K562 (cell line): ENCODE data around the gene SQOR. TPM values are rescaled to one million over a fixed set of nuclear protein-coding genes. Genes with fewer than 3 reads are reported as not detected.

ENCODE experiments used
- ATAC-seq: fragments of 200-7000 bp; cut with Tn5 transposase; 3 replicates; pipeline ENCODE4 v1.9.1; 2020; ENCODE audit warnings: moderate library complexity
- BruUV-seq: library from RNA; stranded (reverse); fragments of 400-500 nt; replicated peaks from 2 replicates; lab custom pipeline; 2021; lab: Mats Ljungman, UMichigan
- CTCF ChIA-PET: fragments of 300-600 bp; formaldehyde crosslinking; extraction: SDS; loops from one replicate; lab custom pipeline; 2021; ENCODE audit warnings: low intra/inter-chr PET ratio; lab: Yijun Ruan, JAX
- POLR2A ChIA-PET: fragments of 300-600, 350-650 bp; sonication (Branson Sonifier 250); formaldehyde crosslinking; extraction: SDS; loops from one replicate; lab custom pipeline; 2021; ENCODE audit warnings: antibody characterized with exemption, inconsistent platforms; lab: Yijun Ruan, JAX
- DNase-seq, 4 experiments: peaks; one replicate each; pipeline versions ENCODE4 v3.0.0 to v3.0.0-alpha.2; 2011 to 2018; ENCODE audit warnings: low spot score in 3 of 4, mixed read lengths in 3 of 4; ENCODE audit errors: extremely low read depth in 1 of 4
- FAIRE-seq: peaks from 2 replicates; lab custom pipeline; 2011; peaks lifted over from hg19 to GRCh38; lab: Jason Lieb, UNC
- H2AFZ ChIP-seq: 2 replicates; pipeline ENCODE4 v1.6.0; 2011; ENCODE audit warnings: low read depth, low read length, control low read depth, inconsistent platforms
- H3K27ac ChIP-seq: fragments of 200-600 bp; 3 replicates; pipeline ENCODE4 v1.8.0; 2011; ENCODE audit warnings: low read depth, mild to moderate bottlenecking, control low read depth, inconsistent platforms, low read length, moderate library complexity, mixed read lengths; ENCODE audit errors: extremely low read depth
- H3K27me3 ChIP-seq, 2 experiments: fragments of 300-600 bp in 1 of 2; 2 replicates in 1 of 2; 3 replicates in 1 of 2; pipeline versions ENCODE4 v1.6.0 to v1.8.0; 2011; ENCODE audit warnings: inconsistent platforms in 2 of 2, low read length in 2 of 2, mild to moderate bottlenecking in 1 of 2, mixed read lengths in 1 of 2, moderate library complexity in 1 of 2; ENCODE audit not compliant: control insufficient read depth in 2 of 2, insufficient read depth in 2 of 2
- H3K36me3 ChIP-seq: fragments of 300-600 bp; 3 replicates; pipeline ENCODE4 v1.8.0; 2011; ENCODE audit warnings: mild to moderate bottlenecking, low read length, inconsistent platforms; ENCODE audit not compliant: control insufficient read depth, insufficient read depth
- H3K4me1 ChIP-seq, 2 experiments: fragments of 200-600 bp in 1 of 2; replicated peaks in 1 of 2; 2 replicates in 1 of 2; 3 replicates in 1 of 2; pipeline versions ENCODE4 v1.5.1 to v1.8.0; 2011; ENCODE audit warnings: inconsistent platforms in 2 of 2, low read length in 2 of 2, mild to moderate bottlenecking in 1 of 2, mixed read lengths in 1 of 2, moderate library complexity in 1 of 2; ENCODE audit not compliant: control insufficient read depth in 2 of 2, insufficient read depth in 2 of 2
- H3K4me2 ChIP-seq: 2 replicates; pipeline ENCODE4 v1.6.1; 2011; ENCODE audit warnings: low read length, control low read depth, inconsistent platforms, mixed read lengths; ENCODE audit not compliant: insufficient read depth
- H3K4me3 ChIP-seq: fragments of 200-600 bp; sonication (generic), shearing (Covaris generic); 2 replicates; pipeline ENCODE4 v1.5.1; 2016; ENCODE audit warnings: control low read depth, inconsistent platforms
- H3K79me2 ChIP-seq: fragments of 200-600 bp; 3 replicates; pipeline ENCODE4 v1.8.0; 2011; ENCODE audit warnings: low read length, inconsistent platforms; ENCODE audit not compliant: control insufficient read depth, insufficient read depth
- H3K9ac ChIP-seq, 2 experiments: 2 replicates each; pipeline versions ENCODE4 v1.6.0 to v1.6.1; 2011; ENCODE audit warnings: low read depth in 2 of 2, low read length in 2 of 2, control low read depth in 1 of 2, inconsistent platforms in 1 of 2, mild to moderate bottlenecking in 1 of 2, mixed read lengths in 1 of 2; ENCODE audit not compliant: insufficient read depth in 1 of 2
- H3K9me1 ChIP-seq: one replicate; pipeline ENCODE4 v1.6.0; 2011; ENCODE audit warnings: inconsistent platforms, mild to moderate bottlenecking, low read length, moderate library complexity; ENCODE audit not compliant: control insufficient read depth, insufficient read depth
- H3K9me3 ChIP-seq: replicated peaks from 2 replicates; pipeline ENCODE4 v1.5.1; 2011; ENCODE audit warnings: low read depth, low read length, inconsistent platforms; ENCODE audit not compliant: control insufficient read depth, insufficient read depth
- H4K20me1 ChIP-seq: replicated peaks from 2 replicates; pipeline ENCODE4 v1.6.1; 2011; ENCODE audit warnings: low read length, inconsistent platforms, mixed read lengths; ENCODE audit not compliant: control insufficient read depth, insufficient read depth
- JUNB ChIP-seq: fragments of 450-650 bp; formaldehyde crosslinking; conservative IDR thresholded peaks from 2 replicates; pipeline ENCODE4 v1.4.0; 2020; ENCODE audit warnings: mild to moderate bottlenecking
- MAFK ChIP-seq: IDR thresholded peaks from 2 replicates; pipeline ENCODE4 v1.6.1; 2011; ENCODE audit warnings: low read length, improper control_type of control experiment
- PRDM10 ChIP-seq: fragments of 450-650 bp; IDR thresholded peaks from 2 replicates; pipeline ENCODE4 v1.6.1; 2018; ENCODE audit not compliant: partially characterized antibody
- SETDB1 ChIP-seq: IDR thresholded peaks from one replicate; pipeline ENCODE4 v1.6.1; 2012; ENCODE audit warnings: low read length, control low read depth, inconsistent platforms
- ZEB2 ChIP-seq: fragments of 450-650 bp; IDR thresholded peaks from 2 replicates; pipeline ENCODE4 v1.6.1; 2016
- ZNF212 ChIP-seq: fragments of 450-650 bp; formaldehyde crosslinking; IDR thresholded peaks from 2 replicates; pipeline ENCODE4 v1.4.0; 2020; ENCODE audit warnings: mild to moderate bottlenecking
- WGBS: fragments of 100-300 bp; shearing (Covaris generic); methylation state at CpG from one replicate; pipeline ENCODE4 v1.1.6; 2016; ENCODE audit warnings: low coverage, mixed read lengths; ENCODE audit not compliant: insufficient coverage; ENCODE audit errors: missing lambda C conversion rate; 5-methylcytosine and 5-hydroxymethylcytosine counted together
- in situ Hi-C: fragments of 300-500 bp; cut with MboI; formaldehyde crosslinking; loops from 4 replicates; pipeline ENCODE4 v1.15.0; 2018; ENCODE audit warnings: inconsistent platforms, mixed read lengths
- intact Hi-C: fragments of 100-400 bp; cut with micrococcal nuclease; formaldehyde crosslinking; loops from 2 replicates; pipeline ENCODE4 v1.14.2; 2022
- polyA plus RNA-seq, 8 experiments: library from polyadenylated mRNA; depleted of rRNA in 4 of 8; stranded (reverse) in 5 of 8; unstranded in 3 of 8; fragments of >200 nt; fragmentation: Nextera tagmentation in 2 of 8; fragmentation: Illumina TruSeq in 1 of 8; extraction: Ambion mirVana in 2 of 8; extraction: Trizol in 1 of 8; gene quantifications; 2 replicates each; pipeline versions ENCODE4 v1.2.1 to v1.2.3, GENCODE V29; 2011 to 2014; ENCODE audit warnings: inconsistent platforms in 1 of 8, missing spikeins in 1 of 8
- total RNA-seq, 7 experiments: library from RNA; depleted of rRNA in 6 of 7; stranded (reverse); fragments of >200 nt in 6 of 7; fragmentation: Illumina TruSeq in 2 of 7; extraction: Trizol in 2 of 7; gene quantifications; 2 replicates each; pipeline versions ENCODE4 v1.2.1 to v1.2.3, GENCODE V29; 2011 to 2021; ENCODE audit warnings: low replicate concordance in 1 of 7
- TF ChIP-seq, protein P1 (sequence below), 2 experiments: fragments of 450-650 bp; IDR thresholded peaks; 2 replicates each; pipeline ENCODE4 v1.6.1; 2016

SQOR gene
- total and polyA plus RNA-seq, 9 of the 15 experiments (the other 6 are each of a cell fraction or from before 2014, with no cell fraction given), result 0.32 to 1.6 (median 1.1) TPM

DNA sequence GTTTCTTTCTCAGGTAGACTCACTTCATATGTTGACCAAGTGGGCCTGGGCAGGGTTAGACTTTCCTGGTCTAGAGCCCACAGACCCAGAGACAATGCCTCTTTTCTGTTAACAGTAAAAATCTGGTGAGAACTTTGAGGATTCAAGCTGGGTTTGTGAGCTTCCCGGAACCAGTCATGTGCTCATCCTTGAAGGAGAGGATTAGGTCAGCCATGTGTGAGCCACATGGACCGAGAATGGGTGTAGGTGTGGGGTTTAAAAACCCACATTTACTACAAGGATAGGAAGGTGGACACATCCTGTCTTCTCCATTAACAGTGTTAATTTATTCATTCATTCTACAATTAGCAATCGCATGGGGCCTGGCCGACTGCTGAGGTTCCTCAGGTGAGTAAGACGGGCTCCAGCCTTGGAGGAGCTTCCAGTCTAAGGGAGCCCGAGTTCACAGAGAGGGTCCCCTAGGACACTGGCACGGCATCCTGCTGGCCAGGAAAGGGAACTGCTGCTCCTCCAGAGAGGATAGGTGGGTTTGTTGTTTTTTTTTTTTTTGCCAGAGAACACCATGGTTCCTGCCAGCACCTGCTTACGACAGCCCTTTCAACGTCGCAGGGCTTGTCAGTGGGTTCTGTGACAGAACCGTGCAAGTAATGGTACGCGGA lies 69.0 kb downstream of the SQOR start (continued):
- TF ChIP-seq PRDM10 (no peak), SETDB1 (no peak), JUNB (CRISPR knock-in tag) (no peak)

- Histone ChIP-seq H4K20me1 (no peaks in the 10 kb centered on the region), H3K9me3 (no peaks in the 10 kb centered on the region), H3K4me2 (0 out of 2 replicates have a peak overlapping the region, but pooled peaks have one; percentile 71), H3K79me2 (no peaks in the 10 kb centered on the region), H3K9ac (no peak overlapping the region), H3K4me3 (no peak overlapping the region), H3K4me1 (peaks cover 0 to 8% of the 10 kb centered on the region in 2 experiments; a peak in 1 of 5 replicates), H3K9me1 (no peaks in the 10 kb centered on the region), H3K27me3 (peaks cover 0 to 7% of the 10 kb centered on the region in 2 experiments; a peak in 2 of 5 replicates), H3K27ac (no peak overlapping the region), H3K36me3 (no peaks in the 10 kb centered on the region), H2AFZ (peak overlapping the region; percentile 78; the same call in 1 of the 2 replicates)
- ChIA-PET CTCF (interaction anchor here (2.0 kb wide), 1 partner anchor 85 kb away, joined by 14 read pairs; no protein-coding TSS in a partner anchor), POLR2A (no interaction called here)
- WGBS, result 13% methylated on average over 37 of the region's 67 CpGs
- intact Hi-C loops (loop anchor here (5.0 kb wide), 1 partner anchor 88 kb away; no protein-coding TSS in a partner anchor), in situ Hi-C loops (no loop called here)
- FAIRE-seq (no peak), ATAC-seq (peak; percentile 31; the same call in 2 of the 3 replicates), DNase-seq (no peak)
- BruUV-seq, result no TSS peak
- no peak for TF ChIP-seq ZEB2
- TF ChIP-seq ZNF212 (CRISPR knock-in tag), result no peak
- TF ChIP-seq, protein P1, sequence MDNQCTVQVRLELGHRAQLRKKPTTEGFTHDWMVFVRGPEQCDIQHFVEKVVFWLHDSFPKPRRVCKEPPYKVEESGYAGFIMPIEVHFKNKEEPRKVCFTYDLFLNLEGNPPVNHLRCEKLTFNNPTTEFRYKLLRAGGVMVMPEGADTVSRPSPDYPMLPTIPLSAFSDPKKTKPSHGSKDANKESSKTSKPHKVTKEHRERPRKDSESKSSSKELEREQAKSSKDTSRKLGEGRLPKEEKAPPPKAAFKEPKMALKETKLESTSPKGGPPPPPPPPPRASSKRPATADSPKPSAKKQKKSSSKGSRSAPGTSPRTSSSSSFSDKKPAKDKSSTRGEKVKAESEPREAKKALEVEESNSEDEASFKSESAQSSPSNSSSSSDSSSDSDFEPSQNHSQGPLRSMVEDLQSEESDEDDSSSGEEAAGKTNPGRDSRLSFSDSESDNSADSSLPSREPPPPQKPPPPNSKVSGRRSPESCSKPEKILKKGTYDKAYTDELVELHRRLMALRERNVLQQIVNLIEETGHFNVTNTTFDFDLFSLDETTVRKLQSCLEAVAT (IDR thresholded peaks at IDR 0.05), result no peak
- no peak for TF ChIP-seq MAFK
Observed at GRCh38 chr15:45704329-45705249, 69.8 kb downstream of the SQOR start.
